MV-4-11 (cell line): ENCODE measurements around the gene HOXC4.
"Not testable (repeated sequence)": the region's sequence is repeated elsewhere in the genome, so short reads cannot be mapped to it uniquely, and the experiment has no call there.

ENCODE experiments used
- DNase-seq: peaks from one replicate; lab custom pipeline; 2025; lab: John Stamatoyannopoulos, UW

The HOXC4 gene

DNA sequence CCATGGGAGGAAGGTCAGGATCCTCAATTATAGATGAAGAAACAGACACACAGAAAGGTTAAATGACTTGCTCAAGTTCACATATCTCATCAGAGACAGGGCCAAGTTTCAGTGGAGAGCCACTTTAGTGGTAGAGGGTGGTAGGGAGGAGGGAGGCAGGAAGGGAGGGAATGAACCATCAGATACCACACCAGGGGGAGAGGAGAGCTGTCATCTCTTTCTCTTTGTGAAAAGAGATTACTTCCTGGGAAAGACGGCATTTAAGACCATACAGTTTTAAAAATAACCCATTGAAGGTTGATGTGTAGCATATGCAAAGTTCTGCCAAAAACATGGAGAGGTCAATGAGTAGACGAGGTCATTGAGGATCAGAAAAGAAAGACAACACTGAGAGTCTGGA is 39.3 kb downstream of the HOXC4 start:
- not testable (repeated sequence) for DNase-seq

DNA sequence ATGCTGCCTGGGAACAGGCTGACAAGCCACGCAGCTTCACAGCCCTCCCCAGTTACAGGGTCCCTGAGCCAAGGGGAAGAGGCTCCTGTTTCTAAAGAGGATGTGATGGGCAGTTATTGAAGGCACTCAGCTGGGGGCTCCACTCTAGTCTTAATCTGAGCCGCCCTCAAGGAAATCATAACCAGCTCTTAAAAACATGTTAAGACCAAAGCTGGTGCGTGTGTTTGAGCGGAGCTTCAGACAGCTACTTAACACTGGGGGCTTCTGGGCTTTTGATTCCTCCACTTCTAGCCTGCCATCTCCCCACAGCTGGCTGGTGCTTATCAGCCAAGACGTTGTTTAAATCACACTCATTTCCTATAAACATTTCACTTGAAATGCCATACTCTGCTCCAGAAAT is 42.3 kb downstream of the HOXC4 start:
- DNase-seq, result not testable (repeated sequence)

DNA sequence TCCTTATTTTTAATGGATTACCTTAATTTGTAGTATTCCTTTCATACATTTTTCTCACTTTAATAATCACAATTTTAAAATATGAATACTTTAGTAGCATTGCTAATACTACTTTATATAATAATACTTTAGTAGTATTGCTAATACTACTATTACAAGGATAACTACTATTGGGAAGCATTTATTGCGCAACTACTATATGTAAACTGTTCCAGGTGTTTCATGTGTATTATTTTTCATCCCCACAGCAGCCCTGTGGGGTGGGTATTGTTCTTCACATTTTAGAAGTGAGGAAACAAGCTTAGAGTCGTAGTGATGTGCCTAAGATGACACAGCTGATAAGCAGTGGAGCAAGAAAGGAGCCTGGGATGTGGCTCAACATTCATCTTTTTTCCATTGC is 45.0 kb downstream of the HOXC4 start:
- DNase-seq, result not testable (repeated sequence)

DNA sequence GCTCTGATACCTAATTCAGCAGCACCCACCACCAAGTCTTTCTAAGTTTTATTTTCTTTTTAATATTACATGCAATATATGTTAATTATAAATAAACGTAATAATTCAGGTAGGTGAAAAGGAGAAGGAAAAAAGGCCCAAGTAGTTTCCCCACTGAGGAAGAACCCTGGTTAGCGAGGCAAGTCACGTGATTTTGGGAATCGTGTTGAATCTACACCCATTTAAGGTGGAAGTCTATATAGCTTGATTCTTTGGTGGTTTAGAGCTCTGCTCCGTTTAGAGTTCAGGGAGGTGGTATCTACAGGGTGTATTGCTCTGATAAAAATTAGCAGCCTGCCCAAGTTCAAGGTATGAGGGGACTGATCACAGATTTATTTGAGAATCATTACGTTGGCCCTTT is 47.0 kb downstream of the HOXC4 start:
- DNase-seq, result not testable (repeated sequence)

DNA sequence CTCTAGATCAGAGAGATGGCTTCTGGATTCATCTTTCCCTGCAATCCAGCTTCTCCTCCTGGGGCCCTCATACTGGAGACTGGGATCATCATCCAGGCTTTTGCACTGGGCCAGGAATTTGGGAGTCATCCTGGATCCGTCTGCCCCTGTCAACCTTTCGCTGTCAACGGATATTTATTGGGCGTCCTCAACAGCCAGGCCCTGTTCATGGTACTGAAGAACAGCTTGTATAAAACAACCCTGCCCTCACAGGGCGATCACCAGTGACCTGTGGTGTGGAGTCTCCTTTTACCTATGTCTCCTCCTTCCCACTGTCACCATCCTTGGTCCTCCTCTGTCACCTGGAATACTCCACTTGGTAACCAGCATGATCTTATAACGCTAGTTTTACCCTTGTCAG is 48.6 kb downstream of the HOXC4 start:
- DNase-seq, result not testable (repeated sequence)

DNA sequence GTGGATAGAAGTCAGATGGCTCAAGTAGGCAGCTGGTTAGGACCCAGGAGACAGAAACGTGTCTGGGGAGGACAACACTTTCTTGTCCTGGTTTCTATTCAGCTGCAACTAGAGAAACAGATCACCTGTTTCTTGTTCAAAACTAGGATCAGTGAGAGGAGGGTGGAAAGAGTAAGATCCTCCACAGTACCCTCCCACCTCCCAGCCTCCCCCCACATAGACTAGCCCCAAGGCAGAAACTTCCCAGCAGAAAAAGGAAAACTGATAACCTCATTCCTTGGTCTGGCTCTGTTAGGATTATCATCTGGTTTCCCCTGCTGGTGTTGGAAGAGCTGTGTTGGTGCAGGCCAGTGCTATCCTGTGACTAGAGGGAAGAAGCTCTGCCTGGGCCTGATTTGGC is 50.2 kb downstream of the HOXC4 start:
- not testable (repeated sequence) for DNase-seq
